GM23338 (cell line): ENCODE measurements around the gene NAT14. TPM values are rescaled to one million over a fixed set of nuclear protein-coding genes. Genes with fewer than 3 reads are reported as not detected.

Experiments
- ATAC-seq: fragments of 200-7000 bp; cut with Tn5 transposase; 3 replicates; pipeline ENCODE4 v1.9.1; 2020
- DNase-seq: peaks from one replicate; pipeline ENCODE4 v3.0.0-alpha.2; 2015; ENCODE audit warnings: low spot score
- H2AFZ ChIP-seq: fragments of 200-600 bp; sonication (generic); 2 replicates; pipeline ENCODE4 v1.8.0; 2016; ENCODE audit warnings: antibody characterized with exemption, mild to moderate bottlenecking, moderate library complexity
- H3F3A ChIP-seq: fragments of 200-600 bp; sonication (generic); replicated peaks from 2 replicates; pipeline ENCODE4 v1.8.0; 2017; ENCODE audit warnings: antibody characterized with exemption, mixed run types, low read depth
- H3K27ac ChIP-seq: fragments of 200-600 bp; sonication (generic); 2 replicates; pipeline ENCODE4 v1.6.1; 2016; ENCODE audit warnings: low read depth
- H3K27me3 ChIP-seq: fragments of 200-600 bp; sonication (generic); 2 replicates; pipeline ENCODE4 v1.8.0; 2016; ENCODE audit warnings: mild to moderate bottlenecking, mixed run types, moderate library complexity; ENCODE audit not compliant: insufficient read depth
- H3K36me3 ChIP-seq: fragments of 200-600 bp; sonication (generic); 2 replicates; pipeline ENCODE4 v1.8.0; 2016; ENCODE audit warnings: mild to moderate bottlenecking; ENCODE audit not compliant: insufficient read depth
- H3K4me1 ChIP-seq: fragments of 200-600 bp; sonication (generic); 2 replicates; pipeline ENCODE4 v1.8.0; 2016; ENCODE audit warnings: mild to moderate bottlenecking, moderate library complexity; ENCODE audit not compliant: insufficient read depth
- H3K4me2 ChIP-seq: fragments of 200-600 bp; sonication (generic); 2 replicates; pipeline ENCODE4 v1.7.1; 2017; ENCODE audit warnings: mixed run types
- H3K4me3 ChIP-seq: fragments of 200-600 bp; sonication (generic); 2 replicates; pipeline ENCODE4 v1.6.1; 2016; ENCODE audit warnings: mixed run types
- H3K79me2 ChIP-seq: fragments of 200-600 bp; sonication (generic); replicated peaks from 2 replicates; pipeline ENCODE4 v1.8.0; 2017; ENCODE audit warnings: mild to moderate bottlenecking; ENCODE audit not compliant: insufficient read depth
- H3K9me2 ChIP-seq: fragments of 200-600 bp; sonication (generic); 2 replicates; pipeline ENCODE4 v1.8.0; 2017; ENCODE audit not compliant: insufficient read depth
- H4K20me1 ChIP-seq: fragments of 200-600 bp; sonication (generic); replicated peaks from 2 replicates; pipeline ENCODE4 v1.8.0; 2017; ENCODE audit warnings: mild to moderate bottlenecking; ENCODE audit not compliant: insufficient read depth
- H3K27ac Mint-ChIP-seq: 2 replicates; pipeline ENCODE4 v1.8.0; 2020; ENCODE audit warnings: inconsistent platforms, mild to moderate bottlenecking, moderate library complexity, mixed read lengths
- H3K27me3 Mint-ChIP-seq: 3 replicates; pipeline ENCODE4 v1.8.0; 2022; ENCODE audit warnings: low read depth, mild to moderate bottlenecking, moderate library complexity, mixed read lengths, inconsistent platforms; ENCODE audit not compliant: insufficient read depth, poor library complexity
- H3K36me3 Mint-ChIP-seq: 3 replicates; pipeline ENCODE4 v1.8.0; 2021; ENCODE audit warnings: low read depth, mild to moderate bottlenecking, inconsistent platforms, moderate library complexity, mixed read lengths
- H3K4me1 Mint-ChIP-seq: 3 replicates; pipeline ENCODE4 v1.8.0; 2020; ENCODE audit warnings: mild to moderate bottlenecking, inconsistent platforms, mixed read lengths
- H3K4me3 Mint-ChIP-seq: 3 replicates; pipeline ENCODE4 v1.8.0; 2021; ENCODE audit warnings: moderate library complexity, mild to moderate bottlenecking, inconsistent platforms, mixed read lengths
- H3K9me3 Mint-ChIP-seq: 3 replicates; pipeline ENCODE4 v1.8.0; 2020; ENCODE audit warnings: moderate library complexity, mild to moderate bottlenecking, inconsistent platforms, mixed read lengths
- CTCF ChIP-seq, 2 experiments: fragments of 200-600 bp in 1 of 2; sonication (generic) in 1 of 2; conservative IDR thresholded peaks; 2 replicates each; pipeline versions ENCODE4 v1.5.1 to v1.6.1; 2016 to 2017; ENCODE audit warnings: antibody characterized with exemption in 2 of 2, low read depth in 2 of 2, mild to moderate bottlenecking in 2 of 2, moderate library complexity in 1 of 2
- ETS1 ChIP-seq: IDR thresholded peaks from 2 replicates; pipeline ENCODE4 v1.6.1; 2016; ENCODE audit warnings: antibody characterized with exemption
- EZH2 ChIP-seq: fragments of 200-600 bp; sonication (generic); IDR thresholded peaks from one replicate; pipeline ENCODE4 v1.8.0; 2017; ENCODE audit warnings: antibody characterized with exemption, mild to moderate bottlenecking, low read depth; ENCODE audit not compliant: unreplicated experiment
- EZH2phosphoT487 ChIP-seq: fragments of 200-600 bp; sonication (generic); IDR thresholded peaks from one replicate; pipeline ENCODE4 v1.8.1; 2018; ENCODE audit warnings: antibody characterized with exemption; ENCODE audit not compliant: unreplicated experiment
- NANOG ChIP-seq: IDR thresholded peaks from 2 replicates; pipeline ENCODE4 v1.6.1; 2016; ENCODE audit warnings: antibody characterized with exemption, borderline replicate concordance
- STAT1 ChIP-seq: IDR thresholded peaks from one replicate; pipeline ENCODE4 v1.6.1; 2016; ENCODE audit warnings: antibody characterized with exemption; ENCODE audit not compliant: unreplicated experiment
- ZNF114 ChIP-seq: fragments of 250-450 bp; sonication (Bioruptor Pico); IDR thresholded peaks from 2 replicates; pipeline ENCODE4 v1.5.0; 2020; ENCODE audit warnings: mild to moderate bottlenecking, moderate library complexity
- ZNF331 ChIP-seq: fragments of 250-450 bp; sonication (Bioruptor Pico); IDR thresholded peaks from 2 replicates; pipeline ENCODE4 v1.5.0; 2020; ENCODE audit warnings: low read depth, mild to moderate bottlenecking, moderate library complexity
- ZNF462 ChIP-seq: fragments of 250-450 bp; sonication (Bioruptor Pico); IDR thresholded peaks from 2 replicates; pipeline ENCODE4 v1.5.0; 2020; ENCODE audit warnings: mild to moderate bottlenecking, moderate library complexity
- polyA plus RNA-seq: library from polyadenylated mRNA; unstranded; fragments of >200 nt; fragmentation: Nextera tagmentation; extraction: Ambion mirVana; gene quantifications from 2 replicates; pipeline ENCODE4 v1.2.1, GENCODE V29; 2016
- total RNA-seq: library from RNA; depleted of rRNA; stranded (reverse); fragments of >200 nt; shearing (Covaris generic); gene quantifications from 2 replicates; pipeline ENCODE4 v1.2.3, GENCODE V29; 2014

The NAT14 gene
- total and polyA plus RNA-seq, 2 experiments from 2014 or later, result 27.8 to 39.6 TPM

GRCh38 chr19:55498246-55498840 is 13.4 kb downstream of the NAT14 start:
- no peaks in the 10 kb centered on the region for H3K36me3 ChIP-seq
- no peak for TF ChIP-seq NANOG
- TF ChIP-seq ETS1, result no peak
- no peak for TF ChIP-seq STAT1
- no peak for TF ChIP-seq ZNF331 (CRISPR knock-in tag)
- no peak for TF ChIP-seq EZH2phosphoT487
- TF ChIP-seq CTCF (conservative IDR thresholded peaks at IDR 0.05; ENCODE audit: low read depth in 2 of 2), result no peak
- TF ChIP-seq ZNF114 (CRISPR knock-in tag), result no peak
- no peak for TF ChIP-seq ZNF462
- TF ChIP-seq EZH2, result no peak
- ATAC-seq (no peak), DNase-seq (no peak)
- no peaks in the 10 kb centered on the region for H3K79me2 ChIP-seq
- no peaks in the 10 kb centered on the region for H3K9me2 ChIP-seq
- H3K4me1 ChIP-seq, result peaks cover 9% of the 10 kb centered on the region; the same call in 1 of the 2 replicates
- no peak overlapping the region for H3K4me2 ChIP-seq
- H3K27ac Mint-ChIP-seq, result no peak overlapping the region
- no peak overlapping the region for H2AFZ ChIP-seq
- H3K36me3 Mint-ChIP-seq, result peaks cover 11% of the 10 kb centered on the region
- H3K4me1 Mint-ChIP-seq, result peaks cover 13% of the 10 kb centered on the region
- H3K27me3 Mint-ChIP-seq, result peaks cover 23% of the 10 kb centered on the region
- H3K4me3 ChIP-seq, result no peak overlapping the region
- no peak overlapping the region for H3K4me3 Mint-ChIP-seq
- peaks cover 18% of the 10 kb centered on the region for H3K27me3 ChIP-seq
- no peak overlapping the region for H3K27ac ChIP-seq
- no peaks in the 10 kb centered on the region for H3F3A ChIP-seq
- H4K20me1 ChIP-seq, result no peaks in the 10 kb centered on the region
- peaks cover 15% of the 10 kb centered on the region for H3K9me3 Mint-ChIP-seq
